ENCODE measurements around the gene KCMF1.

GRCh38 chr2:85091838-85092237 lies 120.9 kb downstream of the KCMF1 start:
- TF ChIP-seq, protein P1, sequence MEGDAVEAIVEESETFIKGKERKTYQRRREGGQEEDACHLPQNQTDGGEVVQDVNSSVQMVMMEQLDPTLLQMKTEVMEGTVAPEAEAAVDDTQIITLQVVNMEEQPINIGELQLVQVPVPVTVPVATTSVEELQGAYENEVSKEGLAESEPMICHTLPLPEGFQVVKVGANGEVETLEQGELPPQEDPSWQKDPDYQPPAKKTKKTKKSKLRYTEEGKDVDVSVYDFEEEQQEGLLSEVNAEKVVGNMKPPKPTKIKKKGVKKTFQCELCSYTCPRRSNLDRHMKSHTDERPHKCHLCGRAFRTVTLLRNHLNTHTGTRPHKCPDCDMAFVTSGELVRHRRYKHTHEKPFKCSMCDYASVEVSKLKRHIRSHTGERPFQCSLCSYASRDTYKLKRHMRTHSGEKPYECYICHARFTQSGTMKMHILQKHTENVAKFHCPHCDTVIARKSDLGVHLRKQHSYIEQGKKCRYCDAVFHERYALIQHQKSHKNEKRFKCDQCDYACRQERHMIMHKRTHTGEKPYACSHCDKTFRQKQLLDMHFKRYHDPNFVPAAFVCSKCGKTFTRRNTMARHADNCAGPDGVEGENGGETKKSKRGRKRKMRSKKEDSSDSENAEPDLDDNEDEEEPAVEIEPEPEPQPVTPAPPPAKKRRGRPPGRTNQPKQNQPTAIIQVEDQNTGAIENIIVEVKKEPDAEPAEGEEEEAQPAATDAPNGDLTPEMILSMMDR (conservative IDR thresholded peaks at IDR 0.05; ENCODE audit: low read depth, low read length), result no peak
- TF ChIP-seq EZH2 (IDR thresholded peaks at IDR 0.05; ENCODE audit: low read length, unreplicated experiment) (no peak), EZH2phosphoT487 (IDR thresholded peaks at IDR 0.05; ENCODE audit: borderline replicate concordance, low read length) (no peak)

Data from PC-3 (cell line).